Fibroblast of skin of left quadriceps (primary cell): ENCODE results near the gene MCTP1.
"Not testable (repeated sequence)": the region's sequence is repeated elsewhere in the genome, so short reads cannot be mapped to it uniquely, and the experiment has no call there.

Source experiments
- DNase-seq, 2 experiments: peaks; one replicate each; pipeline ENCODE4 v3.0.0-alpha.2; 2013; ENCODE audit warnings: low read depth in 2 of 2

MCTP1 gene

GRCh38 chr5:95178046-95178651, 106.7 kb downstream of the MCTP1 start:
- DNase-seq = peak; percentile 13 to 21

DNA sequence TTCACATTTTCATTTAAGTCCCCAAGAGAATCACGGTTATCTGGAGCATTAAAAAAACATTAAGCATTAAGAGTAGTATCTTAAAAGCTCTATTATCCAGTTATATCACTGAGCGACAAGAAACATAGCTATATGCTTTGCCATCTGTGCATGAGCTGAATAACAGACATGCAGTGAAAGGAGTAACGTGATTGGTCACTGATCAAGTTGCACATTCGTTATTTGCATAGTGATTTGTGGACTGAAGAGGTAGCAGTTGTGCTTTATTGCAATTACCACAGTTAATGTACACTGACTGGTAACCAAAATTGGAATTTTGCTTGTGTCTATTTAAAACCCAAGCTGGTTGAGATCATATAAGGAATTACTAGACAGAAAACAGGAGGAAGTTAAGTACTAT, 107.4 kb downstream of the MCTP1 start:
- no peak for DNase-seq

DNA sequence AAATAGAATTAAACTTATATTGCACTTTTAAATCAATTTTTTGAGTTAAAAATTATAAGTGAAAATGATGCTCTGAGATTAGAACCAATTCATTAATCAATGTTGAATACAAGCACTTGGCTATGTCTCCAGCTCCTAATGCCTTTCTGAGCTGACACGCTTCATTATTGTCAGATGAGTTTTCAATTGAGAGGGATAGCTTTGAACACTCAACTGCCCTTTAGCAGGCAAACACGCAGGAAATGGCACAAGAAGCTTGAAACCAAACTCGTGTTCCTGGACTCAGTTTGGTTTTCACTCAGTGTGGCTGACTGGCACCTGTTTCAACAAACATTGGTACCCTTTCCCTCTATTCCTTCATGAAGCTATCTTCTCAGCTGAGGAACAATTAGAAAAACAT, 109.8 kb downstream of the MCTP1 start:
- no peak for DNase-seq

DNA sequence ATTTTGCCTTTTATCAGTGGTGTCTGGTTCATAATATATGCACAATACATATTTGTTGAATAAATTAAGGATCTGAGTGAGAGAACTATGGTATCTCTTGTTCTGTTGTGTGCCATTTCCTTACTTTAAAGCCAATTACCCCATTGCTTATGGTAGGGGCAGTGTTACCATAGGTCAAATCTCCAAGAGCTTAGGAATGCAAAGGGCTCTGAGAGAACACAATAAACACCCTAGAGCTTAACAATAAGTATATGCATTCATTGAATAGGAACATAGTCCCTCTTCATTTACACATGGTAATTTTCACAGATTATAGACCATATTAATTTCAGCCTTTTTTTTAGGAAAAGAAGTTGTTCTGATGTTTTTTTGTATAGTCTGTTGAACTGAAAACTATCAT, 112.2 kb downstream of the MCTP1 start:
- no peak for DNase-seq

- DNase-seq = no peak
Observed at GRCh38 chr5:95164861-95165260, 120.0 kb downstream of the MCTP1 start.

DNA sequence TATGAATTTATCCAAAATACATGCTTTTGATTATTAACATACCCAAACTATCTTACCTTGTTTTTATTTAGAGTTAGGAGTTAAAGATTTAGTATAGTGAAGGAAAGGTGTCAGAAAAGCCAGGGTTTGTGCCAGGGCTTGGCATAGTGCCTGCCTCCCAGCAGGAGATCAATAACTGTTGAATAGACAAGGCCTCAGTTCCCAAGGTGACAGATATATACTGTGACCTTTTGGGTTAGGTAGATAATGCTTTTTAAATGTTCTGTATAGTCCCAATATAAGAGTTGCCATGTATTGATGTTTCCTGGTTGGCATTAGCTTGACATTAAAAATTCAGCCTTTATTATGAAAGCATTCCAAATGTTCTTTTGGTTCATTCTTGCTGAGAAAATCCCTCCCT, 121.8 kb downstream of the MCTP1 start:
- no peak for DNase-seq

- no peak for DNase-seq
Observed at GRCh38 chr5:95162231-95162992, 122.5 kb downstream of the MCTP1 start.

DNA sequence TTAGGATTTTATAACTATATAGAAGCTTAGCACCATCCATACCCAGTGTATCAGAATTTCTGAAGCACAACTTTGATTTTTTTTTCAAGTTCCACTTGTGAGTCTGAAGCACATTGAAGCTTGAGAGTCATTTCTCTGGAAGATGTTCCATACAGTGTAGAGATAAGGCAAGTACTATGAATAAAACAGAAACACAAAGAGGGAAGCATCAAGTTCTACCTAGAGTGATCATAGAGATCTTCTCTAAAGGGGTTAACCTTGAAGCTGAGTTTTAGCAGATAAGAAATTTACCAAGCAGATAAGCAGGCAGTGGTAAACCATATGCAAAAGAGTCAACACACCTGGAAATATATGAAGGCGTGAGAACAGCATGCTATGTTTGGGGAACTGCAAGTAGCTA, 125.3 kb downstream of the MCTP1 start:
- DNase-seq = no peak

DNA sequence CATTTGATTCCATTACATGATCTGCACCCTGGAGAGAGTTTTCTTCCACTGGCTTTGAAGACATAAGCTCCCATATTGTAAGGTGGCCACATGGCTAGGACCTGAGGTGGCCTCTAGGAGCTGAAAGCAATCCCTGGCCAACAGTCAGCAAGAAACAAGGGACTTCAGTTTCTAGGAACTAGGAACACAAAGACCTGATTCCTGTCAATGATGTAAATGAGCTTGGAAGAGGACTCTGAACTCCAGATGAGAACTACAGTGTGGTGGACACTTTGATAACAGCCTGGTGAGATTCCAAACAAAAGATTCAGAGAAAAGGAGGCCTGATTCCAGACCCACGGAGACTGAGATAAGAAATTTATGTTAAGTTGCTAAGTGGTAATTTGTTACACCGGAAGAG, 129.0 kb downstream of the MCTP1 start:
- no peak for DNase-seq

- DNase-seq = no peak
Observed at GRCh38 chr5:95153511-95153910, 131.4 kb downstream of the MCTP1 start.

- DNase-seq = no peak
Observed at GRCh38 chr5:95152535-95152934, 132.4 kb downstream of the MCTP1 start.

DNA sequence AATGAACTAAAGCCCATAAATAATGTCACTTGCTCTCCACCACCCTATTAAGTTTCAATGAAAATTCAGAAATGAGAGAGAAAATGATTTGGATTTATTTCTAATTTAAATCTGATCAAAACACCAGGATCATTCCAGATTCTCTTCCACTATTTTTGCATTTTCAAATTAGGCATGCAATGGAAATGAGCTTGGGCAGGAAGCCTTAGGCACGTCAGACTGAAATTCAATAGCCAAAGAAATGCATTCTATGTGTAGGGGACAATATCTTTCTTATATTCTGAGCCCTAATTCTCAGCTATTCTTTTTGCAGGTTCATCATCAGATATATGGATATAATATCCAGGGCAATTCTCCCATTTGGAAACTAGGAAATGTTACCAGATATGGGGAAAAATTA, 132.8 kb downstream of the MCTP1 start:
- DNase-seq = no peak

DNA sequence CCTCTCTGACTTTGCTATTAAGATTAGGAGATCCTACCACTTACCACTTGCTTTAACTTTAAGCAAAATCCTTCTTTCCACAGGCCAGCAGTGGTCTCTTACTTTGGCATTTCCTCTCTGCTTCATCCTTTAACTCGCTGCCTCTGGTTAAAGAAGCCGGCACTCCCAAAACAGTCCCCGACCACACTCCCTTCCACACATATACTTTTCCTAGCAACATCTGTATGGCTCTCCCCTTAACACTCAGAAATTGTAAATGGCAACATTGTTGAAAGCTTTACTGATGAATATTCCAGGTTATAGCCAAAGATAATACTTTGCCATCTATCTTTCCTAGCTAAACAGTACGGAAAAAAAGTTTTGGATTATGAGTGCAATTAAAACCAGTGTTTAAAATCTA, 133.2 kb downstream of the MCTP1 start:
- DNase-seq = no peak

DNA sequence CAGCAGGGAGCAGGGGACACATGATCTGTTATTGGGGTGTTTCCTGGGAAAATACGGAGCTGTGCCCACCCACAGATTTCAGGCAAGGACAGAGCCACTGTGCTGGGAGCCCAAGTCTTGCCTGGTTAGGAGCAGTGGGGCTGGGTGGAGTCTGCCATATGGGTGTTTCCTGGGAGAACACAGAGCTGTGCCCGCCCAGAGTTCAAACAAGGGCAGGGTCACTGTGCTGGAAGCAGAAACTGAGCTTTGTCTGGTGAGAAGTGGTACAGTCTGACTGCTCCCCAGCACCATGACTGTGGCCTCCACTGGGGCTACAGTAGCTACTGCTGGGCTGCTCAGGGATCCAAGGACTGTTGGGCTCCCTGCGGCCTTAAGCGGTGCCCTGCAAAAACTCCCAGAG, 135.5 kb downstream of the MCTP1 start:
- DNase-seq = no peak

- no peak for DNase-seq
Observed at GRCh38 chr5:95148453-95148852, 136.4 kb downstream of the MCTP1 start.

GRCh38 chr5:95143858-95144257, 141.0 kb downstream of the MCTP1 start:
- not testable (repeated sequence) for DNase-seq

GRCh38 chr5:95142145-95142544, 142.7 kb downstream of the MCTP1 start:
- no peak for DNase-seq

DNA sequence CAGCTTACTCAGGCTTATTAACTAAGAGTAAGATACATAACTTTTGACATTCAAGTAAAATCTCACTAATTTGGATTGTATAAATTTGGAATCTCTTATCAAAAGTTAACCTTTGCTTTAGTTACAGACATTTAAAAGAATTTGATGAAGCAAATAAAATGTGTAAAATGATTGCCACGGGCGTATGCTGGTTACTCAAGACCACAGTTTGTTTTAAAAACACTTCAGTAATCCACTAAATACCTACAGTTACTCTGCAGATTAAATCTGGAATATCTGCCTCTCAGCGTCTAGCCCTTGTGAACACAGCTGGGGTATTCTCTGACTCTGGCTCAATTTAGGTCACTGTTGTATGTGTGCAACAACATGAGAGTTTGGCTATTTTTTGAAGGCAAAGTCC, 143.8 kb downstream of the MCTP1 start:
- no peak for DNase-seq

DNA sequence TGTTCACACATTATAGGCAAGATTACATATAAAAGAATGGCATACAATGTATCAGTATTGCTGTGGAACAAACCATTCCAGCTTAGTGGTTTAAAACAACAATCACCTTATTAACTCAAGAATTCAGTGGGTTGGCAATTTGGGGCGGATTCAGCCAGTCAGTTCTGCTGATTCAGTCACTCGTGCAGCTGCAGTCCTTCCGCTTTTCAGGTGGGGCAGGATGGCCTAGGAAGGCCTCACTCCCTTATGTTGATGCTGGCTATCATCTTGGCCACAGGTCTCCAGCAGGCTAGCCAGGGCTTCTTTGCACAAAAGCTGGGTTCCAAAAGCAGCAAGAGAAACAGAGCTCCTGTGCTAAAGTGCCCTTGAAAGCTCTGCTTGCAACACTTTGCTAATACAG, 150.6 kb downstream of the MCTP1 start:
- no peak for DNase-seq

DNA sequence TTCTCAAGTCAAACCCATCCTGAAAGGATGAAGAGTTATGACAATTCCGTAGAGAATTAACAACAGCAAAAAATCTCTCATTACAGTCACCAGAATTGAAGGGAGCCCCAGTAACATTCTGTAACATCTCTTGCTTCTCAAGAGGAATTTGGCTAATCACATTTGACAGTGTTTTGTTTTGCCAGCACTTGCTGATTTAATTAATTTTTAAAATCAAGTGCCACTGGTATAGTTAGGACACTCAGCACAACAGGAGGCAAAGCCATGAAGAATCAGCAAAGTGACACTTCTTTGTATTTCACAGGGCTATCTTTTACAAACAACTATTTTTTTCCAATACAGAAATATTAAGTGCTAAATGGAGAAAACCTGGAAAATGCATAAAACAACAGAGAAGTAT, 152.8 kb downstream of the MCTP1 start:
- DNase-seq = no peak

- DNase-seq = no peak
Observed at GRCh38 chr5:95130941-95131340, 154.0 kb downstream of the MCTP1 start.

GRCh38 chr5:95124731-95125130, 160.2 kb downstream of the MCTP1 start:
- DNase-seq = no peak

DNA sequence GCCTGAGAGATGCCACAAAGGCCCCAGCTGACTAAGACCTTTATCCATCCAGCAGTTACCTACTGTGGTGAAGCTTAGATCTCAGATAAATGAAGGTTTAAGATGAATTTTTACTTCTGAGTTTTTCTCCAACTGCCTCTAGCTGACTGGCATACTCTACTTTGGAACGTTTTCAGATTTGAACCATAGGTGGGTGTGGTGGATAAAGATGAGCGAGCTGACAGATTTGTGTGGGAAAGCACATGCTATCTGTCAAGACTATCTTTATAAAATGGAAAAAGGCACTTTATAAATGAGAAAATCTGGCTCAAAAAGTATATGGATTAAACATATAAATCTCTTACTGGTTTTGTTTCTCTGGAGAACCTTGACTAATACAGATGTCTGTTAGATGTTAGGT, 160.8 kb downstream of the MCTP1 start:
- DNase-seq = no peak

GRCh38 chr5:95114902-95115301, 170.0 kb downstream of the MCTP1 start:
- no peak for DNase-seq
